Glutamatergic neuron (in vitro differentiated cells): ENCODE measurements around the gene ADAP1. TPM values are rescaled to one million over a fixed set of nuclear protein-coding genes. Genes with fewer than 3 reads are reported as not detected.

ENCODE experiments used
- DNase-seq: peaks from one replicate; pipeline ENCODE4 v3.0.0; 2022
- H3K27ac Mint-ChIP-seq: one replicate; pipeline ENCODE4 v1.8.0; 2020; ENCODE audit warnings: mild to moderate bottlenecking, mixed read lengths, inconsistent platforms; ENCODE audit not compliant: unreplicated experiment
- H3K27me3 Mint-ChIP-seq: one replicate; pipeline ENCODE4 v1.8.0; 2020; ENCODE audit warnings: mild to moderate bottlenecking, moderate library complexity, mixed read lengths, inconsistent platforms; ENCODE audit not compliant: unreplicated experiment
- H3K36me3 Mint-ChIP-seq: one replicate; pipeline ENCODE4 v1.8.0; 2020; ENCODE audit warnings: mild to moderate bottlenecking, mixed read lengths, inconsistent platforms; ENCODE audit not compliant: unreplicated experiment
- H3K4me1 Mint-ChIP-seq: one replicate; pipeline ENCODE4 v1.8.0; 2020; ENCODE audit warnings: mild to moderate bottlenecking, low read depth, mixed read lengths, inconsistent platforms; ENCODE audit not compliant: unreplicated experiment
- H3K4me3 Mint-ChIP-seq: one replicate; pipeline ENCODE4 v1.8.0; 2020; ENCODE audit warnings: mild to moderate bottlenecking, mixed read lengths, inconsistent platforms; ENCODE audit not compliant: unreplicated experiment
- H3K9me3 Mint-ChIP-seq: one replicate; pipeline ENCODE4 v1.8.0; 2020; ENCODE audit warnings: mild to moderate bottlenecking, moderate library complexity, mixed read lengths, inconsistent platforms; ENCODE audit not compliant: unreplicated experiment
- CTCF ChIP-seq: fragments of 200-600 bp; sonication (generic); IDR thresholded peaks from one replicate; pipeline ENCODE4 v1.5.0; 2021; ENCODE audit not compliant: partially characterized antibody, unreplicated experiment
- total RNA-seq: library from RNA; stranded (reverse); fragmentation: NEBNext Ultra II Directional; extraction: Animal tissue kit (Norgen Biotek cat#: 25700); gene quantifications from one replicate; pipeline ENCODE4 v1.2.1, GENCODE V29; 2021; ENCODE audit not compliant: unreplicated experiment

ADAP1 gene
- total RNA-seq, 1 donor from 2014 or later, result 61.1 TPM

GRCh38 chr7:908159-908581 lies 46.3 kb downstream of the ADAP1 start:
- no peak for DNase-seq
- Mint-ChIP-seq H3K9me3 (peaks cover 3% of the 10 kb centered on the region), H3K4me1 (no peaks in the 10 kb centered on the region), H3K36me3 (no peaks in the 10 kb centered on the region), H3K4me3 (no peak overlapping the region), H3K27me3 (peaks cover 1% of the 10 kb centered on the region), H3K27ac (no peak overlapping the region)
- TF ChIP-seq CTCF, result no peak

- peaks cover 2% of the 10 kb centered on the region for H3K9me3 Mint-ChIP-seq
- no peak for DNase-seq
- no peak for TF ChIP-seq CTCF
- no peaks in the 10 kb centered on the region for H3K36me3 Mint-ChIP-seq
- no peak overlapping the region for H3K4me3 Mint-ChIP-seq
- no peaks in the 10 kb centered on the region for H3K4me1 Mint-ChIP-seq
- peaks cover 4% of the 10 kb centered on the region for H3K27me3 Mint-ChIP-seq
- no peak overlapping the region for H3K27ac Mint-ChIP-seq
Observed at GRCh38 chr7:907158-907980, 47.1 kb downstream of the ADAP1 start.

- Mint-ChIP-seq H3K36me3 (no peaks in the 10 kb centered on the region), H3K27me3 (peaks cover 4% of the 10 kb centered on the region), H3K4me1 (no peaks in the 10 kb centered on the region), H3K4me3 (no peak overlapping the region), H3K27ac (no peak overlapping the region), H3K9me3 (peaks cover 2% of the 10 kb centered on the region)
- no peak for TF ChIP-seq CTCF
- peak; percentile 58 for DNase-seq
Observed at GRCh38 chr7:906776-907157, 47.7 kb downstream of the ADAP1 start.

- Mint-ChIP-seq H3K36me3 (no peaks in the 10 kb centered on the region), H3K27ac (no peak overlapping the region), H3K4me3 (no peak overlapping the region), H3K27me3 (peaks cover 4% of the 10 kb centered on the region), H3K9me3 (no peaks in the 10 kb centered on the region), H3K4me1 (no peaks in the 10 kb centered on the region)
- no peak for TF ChIP-seq CTCF
- no peak for DNase-seq
Observed at GRCh38 chr7:904847-905246, 49.6 kb downstream of the ADAP1 start.
